Measurements from ENCODE around the gene PRSS8.
"Not testable (repeated sequence)": the region's sequence is repeated elsewhere in the genome, so short reads cannot be mapped to it uniquely, and the experiment has no call there.

The PRSS8 gene

DNA sequence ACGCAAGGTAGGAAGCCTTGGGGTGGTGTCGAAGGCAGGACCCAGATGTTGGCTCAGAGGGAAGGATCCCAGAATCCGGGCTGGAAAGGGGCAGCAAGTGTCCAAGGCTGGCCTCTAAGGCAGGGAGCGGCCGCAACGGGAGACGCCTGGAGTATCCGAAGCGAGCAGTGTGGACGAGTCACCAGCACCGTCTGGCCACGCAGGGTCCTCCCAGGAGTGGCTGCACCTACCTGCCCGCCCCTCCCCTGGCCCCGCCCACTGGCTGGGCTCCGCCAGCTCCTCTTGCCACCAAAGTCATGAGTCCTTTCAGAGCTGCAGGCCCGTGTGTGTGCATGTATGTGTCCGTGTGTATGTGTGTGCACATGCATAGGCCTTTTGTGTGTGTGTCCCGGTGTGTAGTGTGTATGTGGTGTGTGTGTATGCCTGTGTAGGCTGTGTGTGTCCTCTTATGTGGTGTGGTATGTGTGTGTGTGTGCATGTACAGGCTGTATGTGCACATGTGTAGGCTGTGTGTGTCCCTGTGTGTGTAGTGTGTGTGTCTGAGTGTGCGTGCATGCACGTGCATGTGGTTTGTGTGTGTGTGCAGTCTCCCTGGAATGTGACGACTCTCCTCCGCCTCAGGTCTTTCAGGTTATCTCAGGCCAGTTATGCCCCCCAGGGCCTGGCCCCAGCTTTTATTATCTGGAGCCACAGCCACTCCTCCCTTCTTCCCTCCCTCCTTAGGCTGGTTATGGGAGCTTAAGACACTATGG, at the start of gene PRSS8:
Gene PRSS8, minus strand, starts transcription at position 193 of the 752 bp plus-strand sequence. CDS start 229 bp downstream, outside the sequence.
- peak; percentile 39 for DNase-seq

DNA sequence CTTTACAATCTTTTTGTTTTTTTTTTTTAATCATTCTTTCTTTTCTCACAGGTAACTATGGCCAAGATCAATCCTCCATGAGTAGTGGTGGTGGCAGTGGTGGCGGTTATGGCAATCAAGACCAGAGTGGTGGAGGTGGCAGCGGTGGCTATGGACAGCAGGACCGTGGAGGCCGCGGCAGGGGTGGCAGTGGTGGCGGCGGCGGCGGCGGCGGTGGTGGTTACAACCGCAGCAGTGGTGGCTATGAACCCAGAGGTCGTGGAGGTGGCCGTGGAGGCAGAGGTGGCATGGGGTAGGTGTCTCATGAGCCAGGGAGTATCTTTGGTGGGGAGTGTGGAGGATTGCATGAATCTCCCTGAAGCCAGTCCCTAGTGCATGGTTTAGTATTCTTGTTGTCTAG, 49.4 kb upstream of the PRSS8 start:
- DNase-seq, result no peak

DNA sequence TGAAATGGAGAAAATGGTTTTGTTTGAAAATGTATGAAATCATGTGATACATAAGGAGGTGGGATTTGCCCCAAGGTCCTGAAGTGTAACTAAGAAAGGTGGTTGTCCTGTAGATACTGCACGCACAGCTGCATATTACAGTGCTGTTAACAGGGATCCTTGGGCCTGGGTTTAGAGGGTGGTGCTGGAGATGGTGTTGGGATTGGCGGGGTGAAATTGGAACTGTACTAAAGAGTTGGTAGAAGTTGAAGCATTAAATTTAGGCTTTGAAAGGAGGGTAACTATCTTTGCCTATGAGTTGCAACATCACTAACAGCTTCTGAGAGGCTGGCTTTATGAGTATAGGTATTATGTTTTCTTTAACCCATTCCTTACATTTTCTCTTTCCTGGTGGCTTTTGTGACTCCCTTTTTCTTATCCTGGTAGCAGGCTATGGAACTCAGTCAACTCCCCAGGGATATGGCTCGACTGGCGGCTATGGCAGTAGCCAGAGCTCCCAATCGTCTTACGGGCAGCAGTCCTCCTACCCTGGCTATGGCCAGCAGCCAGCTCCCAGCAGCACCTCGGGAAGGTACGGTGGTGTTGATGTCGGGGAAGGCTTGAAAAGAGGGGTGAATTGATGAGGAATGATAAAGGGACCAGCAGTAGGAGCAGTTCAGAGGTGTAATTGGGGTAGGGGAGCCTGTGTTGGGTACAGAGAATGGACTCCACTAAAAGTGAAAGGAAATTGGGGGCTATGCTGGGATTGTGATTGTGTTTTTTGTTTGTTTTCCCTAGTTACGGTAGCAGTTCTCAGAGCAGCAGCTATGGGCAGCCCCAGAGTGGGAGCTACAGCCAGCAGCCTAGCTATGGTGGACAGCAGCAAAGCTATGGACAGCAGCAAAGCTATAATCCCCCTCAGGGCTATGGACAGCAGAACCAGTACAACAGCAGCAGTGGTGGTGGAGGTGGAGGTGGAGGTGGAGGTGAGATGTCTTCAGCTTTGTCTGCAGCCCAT, 48.2 kb upstream of the PRSS8 start:
- DNase-seq, result no peak

DNA sequence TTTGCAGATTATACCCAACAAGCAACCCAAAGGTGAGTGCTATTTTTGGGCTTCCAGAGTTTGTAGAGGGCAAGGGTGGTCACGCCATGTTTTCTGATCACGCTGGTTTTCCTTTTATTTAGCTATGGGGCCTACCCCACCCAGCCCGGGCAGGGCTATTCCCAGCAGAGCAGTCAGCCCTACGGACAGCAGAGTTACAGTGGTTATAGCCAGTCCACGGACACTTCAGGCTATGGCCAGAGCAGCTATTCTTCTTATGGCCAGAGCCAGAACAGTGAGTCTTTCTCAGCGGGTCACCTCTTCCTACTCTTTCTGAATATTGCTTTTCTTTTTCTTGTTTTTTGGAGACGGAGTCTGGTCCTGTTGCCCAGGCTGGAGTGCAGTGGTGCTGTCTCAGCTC, 46.9 kb upstream of the PRSS8 start:
- DNase-seq, result no peak

DNA sequence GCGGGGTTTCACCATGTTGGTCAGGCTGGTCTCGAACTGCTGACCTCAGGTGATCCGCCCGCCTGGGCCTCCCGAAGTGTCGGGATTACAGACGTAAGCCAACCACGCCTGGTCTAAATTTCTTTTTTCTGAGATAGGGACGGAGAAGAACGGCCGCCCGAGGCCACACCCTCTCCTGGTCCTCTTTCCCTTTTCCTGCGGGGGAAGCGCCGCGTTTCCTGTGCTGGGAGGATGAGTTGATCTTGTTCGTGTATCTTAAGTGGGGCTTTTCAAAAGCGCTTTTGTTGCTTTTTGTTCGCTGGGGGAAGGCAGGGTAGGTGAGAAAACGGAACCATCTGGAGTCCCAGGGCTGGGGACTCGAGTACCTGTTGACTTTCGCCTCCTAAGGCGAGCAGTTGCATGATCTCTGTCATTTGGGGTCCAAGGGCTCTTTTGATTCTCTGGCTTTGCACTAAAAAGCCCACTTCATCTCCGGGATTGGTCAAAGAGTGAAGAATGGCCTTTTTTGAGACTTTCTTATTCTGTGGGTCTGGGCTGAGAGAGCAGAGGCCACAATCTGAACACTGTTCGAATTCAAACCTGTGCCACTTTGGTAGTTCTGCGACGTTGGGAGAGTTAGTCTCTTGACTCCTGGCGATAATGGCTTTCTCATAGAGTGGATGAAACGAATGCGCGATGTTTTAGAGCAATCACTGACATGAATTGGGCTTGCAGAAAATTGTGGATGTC, 45.7 kb upstream of the PRSS8 start:
- no peak for DNase-seq

DNA sequence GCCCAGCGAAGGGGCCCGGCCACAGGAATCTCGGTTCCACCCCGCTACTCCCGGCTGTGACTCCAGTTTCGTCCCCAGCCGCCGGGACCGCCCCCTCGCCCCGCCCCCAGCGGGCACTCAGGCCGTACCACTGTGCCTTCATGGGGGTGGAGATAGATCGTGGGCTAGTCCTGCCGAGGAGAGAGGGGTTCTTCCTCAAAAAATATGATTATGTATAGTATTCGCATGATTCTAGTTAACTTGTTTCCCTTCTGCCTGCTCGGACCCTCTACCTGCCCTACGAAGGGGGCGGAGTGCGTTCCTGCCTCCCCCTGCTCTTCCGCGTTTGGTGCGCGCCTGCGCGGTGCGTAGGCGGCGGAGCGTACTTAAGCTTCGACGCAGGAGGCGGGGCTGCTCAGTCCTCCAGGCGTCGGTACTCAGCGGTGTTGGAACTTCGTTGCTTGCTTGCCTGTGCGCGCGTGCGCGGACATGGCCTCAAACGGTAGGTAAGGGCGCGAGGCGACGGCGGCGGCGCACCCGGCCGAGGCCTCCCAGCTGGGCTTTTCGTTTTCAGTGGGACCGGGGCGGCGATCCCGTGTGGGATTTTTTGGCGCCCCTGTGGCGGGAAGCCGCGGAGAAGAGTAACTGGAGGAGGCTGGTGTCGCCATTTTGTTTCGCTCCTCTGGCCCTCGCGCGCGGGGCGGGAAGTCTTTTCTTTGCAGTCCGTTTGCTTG, 44.4 kb upstream of the PRSS8 start, which contains the start of gene FUS:
Gene FUS, plus strand, starts transcription at position 393 of the 713 bp plus-strand sequence. Its CDS starts 76 bp downstream, at position 469.
- peak; percentile 58 for DNase-seq

DNA sequence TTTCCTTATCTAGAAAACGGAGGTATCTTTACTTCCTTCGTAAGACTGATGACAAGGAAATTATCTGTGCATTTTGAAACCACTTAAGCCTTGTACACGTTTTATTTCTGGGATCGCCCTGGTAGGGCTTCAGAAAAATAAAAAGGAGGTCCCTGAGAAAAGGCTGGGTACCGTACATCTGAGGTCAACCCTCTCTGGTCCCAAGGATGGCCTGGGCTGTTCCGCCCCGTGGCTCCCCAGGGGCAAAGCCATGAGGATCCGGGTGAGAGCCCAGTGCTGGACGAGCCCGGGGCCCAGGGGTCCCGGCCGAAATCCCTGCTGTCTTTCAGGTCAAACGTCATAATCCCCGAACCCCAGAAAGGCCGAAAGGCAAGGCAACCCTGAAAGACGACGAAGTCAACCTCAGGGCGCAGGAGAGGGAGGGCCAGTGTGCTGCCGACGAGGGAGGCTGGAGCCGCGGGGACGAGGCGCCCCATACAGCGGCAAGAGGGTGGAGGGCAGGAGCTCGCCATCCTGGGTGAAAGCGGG, 43.8 kb upstream of the PRSS8 start:
- no peak for DNase-seq

DNA sequence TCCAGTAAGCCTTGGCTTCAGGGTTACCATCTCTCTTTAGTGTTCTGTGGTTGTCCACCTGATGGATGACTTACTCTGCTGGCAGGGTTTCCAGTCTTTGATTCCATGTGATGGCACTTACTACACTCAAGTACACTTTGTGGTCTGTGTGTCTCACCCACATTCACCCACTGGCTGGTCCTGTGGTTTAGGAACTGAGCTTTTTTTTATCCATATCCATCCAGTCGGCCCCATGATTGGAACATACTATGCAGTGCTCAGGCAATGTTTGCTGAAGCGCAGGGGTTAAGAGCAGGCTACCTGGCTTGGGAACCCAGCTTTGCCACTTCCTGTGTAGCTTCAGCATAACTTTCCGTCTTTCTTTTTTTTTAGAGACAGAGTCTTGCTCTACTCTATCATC, 41.6 kb upstream of the PRSS8 start:
- no peak for DNase-seq

DNA sequence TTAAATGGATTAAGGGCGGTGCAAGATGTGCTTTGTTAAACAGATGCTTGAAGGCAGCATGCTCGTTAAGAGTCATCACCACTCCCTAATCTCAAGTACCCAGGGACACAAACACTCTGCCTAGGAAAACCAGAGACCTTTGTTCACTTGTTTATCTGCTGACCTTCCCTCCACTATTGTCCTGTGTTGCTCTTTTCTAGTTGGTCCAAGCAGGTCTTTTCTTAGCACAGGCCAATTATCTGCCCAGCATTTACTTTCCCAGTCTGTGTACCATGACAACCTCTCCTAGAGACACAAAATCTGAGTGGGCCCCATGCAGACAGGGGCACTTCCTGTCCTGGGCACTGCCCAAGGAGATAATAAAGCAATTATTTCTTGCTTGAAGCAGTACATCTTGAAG, 34.5 kb upstream of the PRSS8 start:
- peak; percentile 51 for DNase-seq

DNA sequence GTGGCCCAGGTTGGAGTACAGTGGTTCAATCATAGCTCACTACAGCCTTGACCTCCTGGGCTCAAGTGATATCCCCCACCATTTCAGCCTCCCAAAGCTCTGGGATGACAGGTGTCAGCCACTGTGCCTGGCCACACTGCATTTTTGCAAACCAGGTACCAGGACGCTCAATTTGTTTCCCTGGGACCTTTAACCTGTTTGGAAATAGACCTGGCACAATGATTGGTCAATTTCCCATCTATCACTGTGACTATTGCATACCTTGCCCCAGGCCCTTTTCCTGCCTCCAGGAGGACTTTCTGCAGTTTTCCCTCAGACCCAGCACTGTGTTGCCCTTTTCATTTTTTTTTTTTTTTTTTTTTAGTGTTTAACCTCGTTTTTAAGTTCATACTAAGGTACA, 33.3 kb upstream of the PRSS8 start:
- DNase-seq, result no peak

DNA sequence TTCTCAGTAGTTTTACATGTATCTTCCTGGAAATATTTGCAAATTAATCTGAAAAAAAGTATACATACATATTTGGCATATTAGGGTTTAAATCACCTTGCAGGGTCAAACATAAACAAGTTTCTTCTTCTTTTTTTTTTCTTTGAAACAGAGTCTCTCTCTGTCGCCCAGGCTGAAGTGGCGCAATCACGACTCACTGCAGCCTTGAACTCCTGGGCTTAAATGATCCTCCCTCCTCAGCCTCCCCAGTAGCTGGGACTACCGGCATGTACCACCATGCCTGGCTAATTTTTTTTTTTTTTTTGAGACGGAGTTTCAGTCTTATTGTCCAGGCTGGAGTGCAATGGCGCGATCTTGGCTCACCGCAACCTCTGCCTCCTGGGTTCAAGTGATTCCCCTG, 31.8 kb upstream of the PRSS8 start:
- no peak for DNase-seq

DNA sequence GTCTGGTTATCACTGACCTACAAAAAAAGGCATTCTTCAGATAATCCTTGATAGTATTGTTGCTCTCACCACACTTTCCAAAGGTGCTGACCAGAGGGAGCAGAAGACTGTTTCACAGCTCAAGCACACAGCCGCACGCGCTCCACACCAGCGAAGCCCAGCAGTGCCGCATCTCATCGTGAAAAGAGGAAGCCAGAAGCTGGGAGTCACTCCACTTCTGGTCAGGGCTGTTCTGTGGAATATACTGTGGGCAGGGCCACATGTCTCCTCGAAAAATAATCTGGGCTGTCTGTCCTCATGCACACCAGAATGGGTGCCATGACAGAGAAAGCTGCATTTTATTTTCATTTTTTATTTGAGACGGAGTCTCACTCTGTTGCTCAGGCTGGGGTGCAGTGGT, 21.6 kb upstream of the PRSS8 start:
- DNase-seq, result no peak

DNA sequence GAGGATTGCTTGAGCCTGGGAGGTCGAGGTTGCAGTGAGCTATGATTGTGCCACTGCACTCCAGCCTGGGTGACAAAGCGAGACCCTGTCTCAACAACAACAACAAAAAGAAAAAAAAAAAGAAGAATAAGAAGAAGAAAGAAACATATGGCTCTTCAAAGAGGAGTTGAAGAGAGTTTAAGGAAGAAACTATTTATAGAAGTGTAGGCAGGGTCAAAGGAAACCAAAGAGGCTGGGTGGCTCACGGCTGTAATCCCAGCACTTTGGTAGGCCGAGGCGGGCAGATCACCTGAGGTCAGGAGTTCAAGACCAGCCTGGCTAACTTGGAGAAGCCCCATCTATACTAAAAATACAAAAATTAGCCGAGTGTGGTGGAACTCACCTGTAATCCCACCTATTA, 15.4 kb upstream of the PRSS8 start:
- DNase-seq, result not testable (repeated sequence)

DNA sequence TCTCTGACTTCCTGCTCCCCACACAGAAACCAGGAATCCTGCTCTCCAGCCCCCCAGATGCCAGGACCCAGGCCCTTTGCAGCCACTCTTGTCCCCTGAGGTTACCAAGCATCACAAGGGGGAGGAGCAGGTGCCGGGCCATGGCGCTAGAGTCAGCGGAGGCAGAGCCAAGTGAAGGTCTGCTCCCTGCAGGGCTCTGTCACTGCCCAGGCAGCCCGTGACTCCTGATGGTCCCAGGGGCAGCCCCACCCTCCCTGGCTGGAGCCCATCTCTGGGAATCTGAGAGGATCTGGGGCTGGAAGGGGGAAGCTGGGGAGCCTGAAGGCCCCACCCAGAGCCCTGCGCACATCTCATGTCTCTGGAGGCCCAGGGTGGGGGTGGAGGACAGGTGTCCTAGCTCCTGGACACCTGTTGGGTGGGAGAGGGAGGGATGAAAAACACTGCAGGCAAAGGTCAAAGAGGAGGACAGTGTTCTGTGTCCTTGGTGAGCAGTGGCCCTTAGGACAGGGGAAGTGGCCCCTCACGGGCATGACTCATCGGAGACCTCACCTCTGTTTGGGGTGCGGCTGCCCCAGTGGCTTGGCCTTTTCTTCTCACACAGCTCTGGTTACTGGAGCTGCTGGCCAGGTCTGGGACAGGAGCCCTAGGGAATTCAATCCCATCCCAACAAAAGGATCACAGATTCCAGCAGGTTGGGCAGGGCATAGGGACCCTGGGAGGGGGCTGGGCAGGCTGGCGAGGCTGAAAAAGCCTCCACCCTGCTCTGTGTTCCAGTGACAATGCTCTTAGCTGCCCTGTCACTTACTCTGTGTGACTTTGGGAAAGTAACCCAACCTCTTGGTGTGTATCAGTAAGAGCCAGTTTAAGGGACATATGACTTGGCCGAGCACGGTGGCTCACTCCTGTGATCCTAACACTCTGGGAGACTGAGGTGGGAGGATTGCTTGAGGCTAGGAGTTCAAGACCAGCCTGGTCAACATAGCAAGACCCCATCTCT, 14.7 kb upstream of the PRSS8 start, which contains the start of gene PRSS36:
Gene PRSS36, minus strand, starts transcription at position 173 of the 997 bp plus-strand sequence. Its CDS starts 31 bp downstream, at position 142.
- DNase-seq, result no peak

DNA sequence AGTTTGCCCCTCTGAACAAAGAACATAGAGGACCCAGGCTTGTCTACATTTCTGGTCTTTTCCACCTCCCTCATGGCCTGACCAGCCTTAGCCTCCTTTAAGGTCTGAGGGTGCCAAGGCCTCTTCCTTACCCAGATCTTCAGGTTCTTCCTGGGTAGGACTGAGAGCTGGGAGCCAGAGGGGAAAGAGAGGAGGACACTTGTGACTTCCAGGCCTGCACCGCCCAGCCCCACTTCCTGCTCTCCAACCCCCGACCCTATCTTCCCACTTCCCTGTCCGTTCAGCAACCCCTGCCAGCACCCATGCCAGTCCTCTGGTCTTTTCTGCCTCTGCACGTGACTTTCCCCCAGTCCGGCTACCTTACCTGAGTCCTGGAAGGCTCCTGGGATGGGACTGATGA, 13.8 kb upstream of the PRSS8 start:
- no peak for DNase-seq

DNA sequence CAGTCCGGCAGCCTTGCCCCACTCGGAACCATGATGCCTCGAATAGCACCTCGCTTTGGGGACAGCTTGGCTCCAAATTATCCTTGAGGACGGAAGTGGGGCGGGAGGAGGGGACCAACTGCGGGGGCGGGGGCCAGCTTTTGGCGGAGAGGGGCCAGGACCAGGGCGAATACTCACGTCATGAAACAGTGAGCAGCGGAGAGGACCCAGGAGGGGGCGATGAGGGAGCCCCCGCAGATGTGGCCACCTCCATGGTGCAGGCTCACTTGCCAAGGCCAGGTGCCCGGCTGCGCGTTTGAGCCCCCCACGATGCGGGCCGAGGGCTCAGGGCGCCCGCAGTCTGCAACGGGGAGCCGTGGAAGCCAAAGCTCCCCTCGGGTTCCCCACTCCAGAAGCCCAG, 13.4 kb upstream of the PRSS8 start:
- no peak for DNase-seq

DNA sequence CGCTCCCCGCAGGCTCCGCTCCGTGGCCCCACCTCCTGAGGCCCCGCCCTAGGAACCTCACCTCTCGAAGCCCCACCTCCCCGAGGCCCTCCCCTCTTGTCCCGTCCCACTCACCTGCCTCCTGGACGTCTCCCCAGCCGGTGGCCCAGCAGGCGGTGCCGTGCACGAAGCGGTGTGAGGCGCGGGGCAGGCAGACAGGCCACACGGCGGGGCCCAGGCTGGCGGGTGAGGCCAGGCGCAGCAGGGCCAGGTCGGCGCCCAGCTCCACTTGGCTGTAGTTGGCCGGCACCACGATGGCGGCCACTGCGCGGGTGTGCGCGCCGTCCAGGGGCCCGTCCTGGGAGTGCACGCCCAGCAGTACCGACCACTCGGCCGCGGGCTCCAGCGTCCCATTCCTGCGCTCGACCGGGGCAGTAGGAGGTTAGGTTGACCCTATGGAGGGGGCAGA, 12.8 kb upstream of the PRSS8 start:
- DNase-seq, result no peak

DNA sequence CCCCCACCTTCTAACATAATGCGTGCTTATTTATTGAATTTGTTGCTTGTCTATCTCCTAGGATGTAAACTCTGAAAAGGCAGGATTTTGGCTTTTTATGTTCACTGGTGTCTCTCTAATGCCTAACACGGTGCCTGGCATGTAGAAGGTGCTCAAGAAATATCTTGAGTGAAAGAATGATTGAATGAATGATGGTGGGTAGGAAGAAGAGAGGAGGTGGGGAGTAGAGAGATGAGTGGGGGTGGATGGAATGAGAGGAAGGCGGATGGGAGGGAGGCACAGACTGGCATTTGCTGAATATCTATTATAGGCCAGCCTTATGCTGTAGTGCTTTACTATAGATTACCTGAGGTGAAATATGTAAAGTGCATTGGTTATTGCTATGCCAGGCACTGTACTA, 12.0 kb upstream of the PRSS8 start:
- no peak for DNase-seq

DNA sequence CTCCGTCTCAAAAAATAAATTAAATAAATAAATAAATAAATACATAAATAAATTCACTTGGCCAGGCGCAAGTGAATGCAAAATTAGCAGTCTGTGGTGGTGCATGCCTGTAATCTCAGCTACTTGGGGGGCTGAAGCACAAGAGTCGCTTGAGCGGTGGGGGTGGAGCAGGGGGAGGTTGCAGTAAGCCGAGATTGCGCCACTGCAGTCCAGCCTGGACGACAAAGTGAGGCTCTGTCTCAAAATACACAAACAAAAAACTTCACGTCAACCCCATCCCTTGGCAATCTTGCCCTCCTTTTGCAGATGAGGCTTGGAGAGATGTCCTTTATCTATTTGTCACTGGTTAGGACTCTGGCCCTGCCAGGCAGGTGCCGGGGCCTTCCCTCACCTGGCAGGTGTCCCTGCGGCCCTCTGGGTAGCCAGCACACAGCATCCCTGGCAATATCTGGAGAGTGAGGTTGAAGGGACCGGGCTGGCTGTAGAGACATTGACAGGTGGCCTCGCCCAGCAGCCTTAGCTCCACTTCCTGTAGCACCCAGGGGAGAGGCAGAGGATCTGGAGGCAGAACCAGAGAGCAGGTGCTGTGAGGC, 10.0 kb upstream of the PRSS8 start:
- DNase-seq, result peak; percentile 58

DNA sequence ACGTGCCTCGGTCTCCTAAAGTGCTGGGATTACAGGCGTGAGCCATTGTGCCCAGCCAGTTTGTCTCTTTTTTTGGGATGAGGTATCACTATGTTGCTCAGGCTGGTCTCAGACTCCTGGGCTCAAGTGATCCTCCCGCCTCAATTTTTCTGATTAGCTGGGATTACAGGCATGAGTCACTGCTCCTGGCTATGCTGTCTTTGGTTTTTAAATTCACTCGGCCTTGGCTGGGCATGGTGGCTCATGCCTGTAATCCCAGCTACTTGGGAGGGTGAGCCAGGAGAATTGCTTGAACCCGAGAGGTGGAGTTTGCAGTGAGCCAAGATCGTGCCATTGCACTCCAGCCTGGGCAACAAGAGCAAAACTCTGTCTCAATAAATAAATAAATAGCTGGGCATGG, 8.9 kb upstream of the PRSS8 start:
- DNase-seq, result not testable (repeated sequence)
